GM19193 (cell line): Measurements from ENCODE around the gene GYPC.

Source experiments
- POLR2A ChIP-seq: IDR thresholded peaks from 4 replicates; pipeline ENCODE4 v1.6.1; 2011; ENCODE audit not compliant: insufficient read depth, insufficient read length; ENCODE audit errors: extremely low read depth

Gene GYPC

GRCh38 chr2:126731353-126731752 lies 75.4 kb downstream of the GYPC start:
- TF ChIP-seq POLR2A, result no peak

GRCh38 chr2:126732682-126733245 lies 76.8 kb downstream of the GYPC start:
- TF ChIP-seq POLR2A, result no peak

GRCh38 chr2:126733795-126734194 lies 77.8 kb downstream of the GYPC start:
- no peak for TF ChIP-seq POLR2A

- TF ChIP-seq POLR2A, result no peak
Observed at GRCh38 chr2:126736133-126736874, 80.3 kb downstream of the GYPC start.

GRCh38 chr2:126739141-126739540 lies 83.2 kb downstream of the GYPC start:
- TF ChIP-seq POLR2A, result no peak

GRCh38 chr2:126744640-126745039 lies 88.7 kb downstream of the GYPC start:
- no peak for TF ChIP-seq POLR2A
